ENCODE measurements around the gene NEURL4. TPM values are rescaled to one million over a fixed set of nuclear protein-coding genes. Genes with fewer than 3 reads are reported as not detected.
A peak's percentile ranks its signal among the peaks of the same experiment; 100 is the strongest.

Gene NEURL4
- total and polyA plus RNA-seq, 2 experiments from 2014 or later, result 6.3 to 42.3 TPM

DNA sequence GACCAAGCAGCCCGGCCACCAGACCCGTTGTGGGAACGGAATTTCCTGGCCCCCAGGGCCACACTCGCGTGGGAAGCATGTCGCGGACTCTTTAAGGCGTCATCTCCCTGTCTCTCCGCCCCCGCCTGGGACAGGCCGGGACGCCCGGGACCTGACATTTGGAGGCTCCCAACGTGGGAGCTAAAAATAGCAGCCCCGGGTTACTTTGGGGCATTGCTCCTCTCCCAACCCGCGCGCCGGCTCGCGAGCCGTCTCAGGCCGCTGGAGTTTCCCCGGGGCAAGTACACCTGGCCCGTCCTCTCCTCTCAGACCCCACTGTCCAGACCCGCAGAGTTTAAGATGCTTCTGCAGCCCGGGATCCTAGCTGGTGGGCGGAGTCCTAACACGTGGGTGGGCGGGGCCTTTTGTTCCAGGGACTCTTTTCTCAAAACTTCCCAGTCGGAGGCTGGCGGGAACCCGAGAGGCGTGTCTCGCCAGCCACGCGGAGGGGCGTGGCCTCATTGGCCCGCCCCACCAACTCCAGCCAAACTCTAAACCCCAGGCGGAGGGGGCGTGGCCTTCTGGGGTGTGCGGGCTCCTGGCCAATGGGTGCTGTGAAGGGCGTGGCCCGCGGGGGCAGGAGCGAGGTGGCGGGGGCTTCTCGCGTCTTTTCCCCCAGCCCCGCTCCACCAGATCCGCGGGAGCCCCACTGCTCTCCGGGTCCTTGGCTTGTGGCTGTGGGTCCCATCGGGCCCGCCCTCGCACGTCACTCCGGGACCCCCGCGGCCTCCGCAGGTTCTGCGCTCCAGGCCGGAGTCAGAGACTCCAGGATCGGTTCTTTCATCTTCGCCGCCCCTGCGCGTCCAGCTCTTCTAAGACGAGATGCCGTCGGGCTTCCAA lies 47.8 kb downstream of the NEURL4 start, which contains the start of gene SLC2A4:
TSS of gene SLC2A4 (plus strand) at position 645 of the 879 bp plus-strand sequence. CDS start at position 862, 217 bp downstream.
- peaks cover 10% of the 10 kb centered on the region for H3K27me3 ChIP-seq (ENCODE audit: insufficient read depth)
- Mint-ChIP-seq H3K9me3 (no peaks in the 10 kb centered on the region; the same call in 2 of the 3 replicates), H3K27me3 (ENCODE audit: insufficient read depth, low read depth, poor library complexity) (peaks cover 17% of the 10 kb centered on the region), H3K27ac (no peak within 1 kb of the TSS), H3K36me3 (ENCODE audit: low read depth) (peaks cover 5% of the 10 kb centered on the region), H3K4me1 (peaks cover 24% of the 10 kb centered on the region), H3K4me3 (peak within 1 kb of the TSS; percentile 59)
- H3K79me2 ChIP-seq (replicated peaks; ENCODE audit: insufficient read depth), result no peaks in the 10 kb centered on the region
- H3K4me3 ChIP-seq, result peak within 1 kb of the TSS; percentile 89
- H2AFZ ChIP-seq, result peak within 1 kb of the TSS; percentile 76
- peaks cover 15% of the 10 kb centered on the region; the same call in 1 of the 2 replicates for H3F3A ChIP-seq (replicated peaks; ENCODE audit: low read depth)
- ATAC-seq, result peak; percentile 71
- H3K36me3 ChIP-seq (ENCODE audit: insufficient read depth), result peaks cover 5% of the 10 kb centered on the region; the same call in 1 of the 2 replicates
- TF ChIP-seq EZH2phosphoT487 (IDR thresholded peaks at IDR 0.05; ENCODE audit: unreplicated experiment) (no peak), STAT1 (IDR thresholded peaks at IDR 0.05; ENCODE audit: unreplicated experiment) (no peak), ZNF114 (CRISPR knock-in tag; IDR thresholded peaks at IDR 0.05) (no peak), POLR2AphosphoS5 (IDR thresholded peaks at IDR 0.05; ENCODE audit: low read depth) (no peak), ZNF331 (CRISPR knock-in tag; IDR thresholded peaks at IDR 0.05; ENCODE audit: low read depth) (no peak)
- TF ChIP-seq, protein P1, sequence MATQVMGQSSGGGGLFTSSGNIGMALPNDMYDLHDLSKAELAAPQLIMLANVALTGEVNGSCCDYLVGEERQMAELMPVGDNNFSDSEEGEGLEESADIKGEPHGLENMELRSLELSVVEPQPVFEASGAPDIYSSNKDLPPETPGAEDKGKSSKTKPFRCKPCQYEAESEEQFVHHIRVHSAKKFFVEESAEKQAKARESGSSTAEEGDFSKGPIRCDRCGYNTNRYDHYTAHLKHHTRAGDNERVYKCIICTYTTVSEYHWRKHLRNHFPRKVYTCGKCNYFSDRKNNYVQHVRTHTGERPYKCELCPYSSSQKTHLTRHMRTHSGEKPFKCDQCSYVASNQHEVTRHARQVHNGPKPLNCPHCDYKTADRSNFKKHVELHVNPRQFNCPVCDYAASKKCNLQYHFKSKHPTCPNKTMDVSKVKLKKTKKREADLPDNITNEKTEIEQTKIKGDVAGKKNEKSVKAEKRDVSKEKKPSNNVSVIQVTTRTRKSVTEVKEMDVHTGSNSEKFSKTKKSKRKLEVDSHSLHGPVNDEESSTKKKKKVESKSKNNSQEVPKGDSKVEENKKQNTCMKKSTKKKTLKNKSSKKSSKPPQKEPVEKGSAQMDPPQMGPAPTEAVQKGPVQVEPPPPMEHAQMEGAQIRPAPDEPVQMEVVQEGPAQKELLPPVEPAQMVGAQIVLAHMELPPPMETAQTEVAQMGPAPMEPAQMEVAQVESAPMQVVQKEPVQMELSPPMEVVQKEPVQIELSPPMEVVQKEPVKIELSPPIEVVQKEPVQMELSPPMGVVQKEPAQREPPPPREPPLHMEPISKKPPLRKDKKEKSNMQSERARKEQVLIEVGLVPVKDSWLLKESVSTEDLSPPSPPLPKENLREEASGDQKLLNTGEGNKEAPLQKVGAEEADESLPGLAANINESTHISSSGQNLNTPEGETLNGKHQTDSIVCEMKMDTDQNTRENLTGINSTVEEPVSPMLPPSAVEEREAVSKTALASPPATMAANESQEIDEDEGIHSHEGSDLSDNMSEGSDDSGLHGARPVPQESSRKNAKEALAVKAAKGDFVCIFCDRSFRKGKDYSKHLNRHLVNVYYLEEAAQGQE (IDR thresholded peaks at IDR 0.05; ENCODE audit: unreplicated experiment), result no peak
- TF ChIP-seq, protein P2, sequence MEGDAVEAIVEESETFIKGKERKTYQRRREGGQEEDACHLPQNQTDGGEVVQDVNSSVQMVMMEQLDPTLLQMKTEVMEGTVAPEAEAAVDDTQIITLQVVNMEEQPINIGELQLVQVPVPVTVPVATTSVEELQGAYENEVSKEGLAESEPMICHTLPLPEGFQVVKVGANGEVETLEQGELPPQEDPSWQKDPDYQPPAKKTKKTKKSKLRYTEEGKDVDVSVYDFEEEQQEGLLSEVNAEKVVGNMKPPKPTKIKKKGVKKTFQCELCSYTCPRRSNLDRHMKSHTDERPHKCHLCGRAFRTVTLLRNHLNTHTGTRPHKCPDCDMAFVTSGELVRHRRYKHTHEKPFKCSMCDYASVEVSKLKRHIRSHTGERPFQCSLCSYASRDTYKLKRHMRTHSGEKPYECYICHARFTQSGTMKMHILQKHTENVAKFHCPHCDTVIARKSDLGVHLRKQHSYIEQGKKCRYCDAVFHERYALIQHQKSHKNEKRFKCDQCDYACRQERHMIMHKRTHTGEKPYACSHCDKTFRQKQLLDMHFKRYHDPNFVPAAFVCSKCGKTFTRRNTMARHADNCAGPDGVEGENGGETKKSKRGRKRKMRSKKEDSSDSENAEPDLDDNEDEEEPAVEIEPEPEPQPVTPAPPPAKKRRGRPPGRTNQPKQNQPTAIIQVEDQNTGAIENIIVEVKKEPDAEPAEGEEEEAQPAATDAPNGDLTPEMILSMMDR (conservative IDR thresholded peaks at IDR 0.05; ENCODE audit: low read depth in 2 of 2), result no peak
- TF ChIP-seq, protein P3, sequence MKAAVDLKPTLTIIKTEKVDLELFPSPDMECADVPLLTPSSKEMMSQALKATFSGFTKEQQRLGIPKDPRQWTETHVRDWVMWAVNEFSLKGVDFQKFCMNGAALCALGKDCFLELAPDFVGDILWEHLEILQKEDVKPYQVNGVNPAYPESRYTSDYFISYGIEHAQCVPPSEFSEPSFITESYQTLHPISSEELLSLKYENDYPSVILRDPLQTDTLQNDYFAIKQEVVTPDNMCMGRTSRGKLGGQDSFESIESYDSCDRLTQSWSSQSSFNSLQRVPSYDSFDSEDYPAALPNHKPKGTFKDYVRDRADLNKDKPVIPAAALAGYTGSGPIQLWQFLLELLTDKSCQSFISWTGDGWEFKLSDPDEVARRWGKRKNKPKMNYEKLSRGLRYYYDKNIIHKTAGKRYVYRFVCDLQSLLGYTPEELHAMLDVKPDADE (IDR thresholded peaks at IDR 0.05), result no peak
- peak within 1 kb of the TSS; percentile 86 for H3K4me2 ChIP-seq
- H3K4me1 ChIP-seq (ENCODE audit: insufficient read depth), result peaks cover 13% of the 10 kb centered on the region; the same call in 1 of the 2 replicates
- H3K9me2 ChIP-seq (ENCODE audit: insufficient read depth), result no peaks in the 10 kb centered on the region
- peaks cover 3% of the 10 kb centered on the region; the same call in 1 of the 2 replicates for H4K20me1 ChIP-seq (replicated peaks; ENCODE audit: insufficient read depth)
- peak; percentile 99 for DNase-seq (ENCODE audit: low spot score)
- no peak within 1 kb of the TSS for H3K27ac ChIP-seq (ENCODE audit: low read depth)

All from GM23338 (cell line).